ENCODE results near the gene IFFO2.

GRCh38 chr1:18991585-18991984 lies 35.1 kb upstream of the IFFO2 start:
- TF ChIP-seq POLR2AphosphoS5 (IDR thresholded peaks at IDR 0.05; ENCODE audit: low read depth, low read length) (no peak), JUND (IDR thresholded peaks at IDR 0.05) (no peak), ZBTB33 (IDR thresholded peaks at IDR 0.05; ENCODE audit: extremely low read depth, insufficient replicate concordance, low read length) (no peak)
